ENCODE measurements around the gene CTXND1.
A peak's percentile ranks its signal among the peaks of the same experiment; 100 is the strongest.
"Not testable (repeated sequence)": the region's sequence is repeated elsewhere in the genome, so short reads cannot be mapped to it uniquely, and the experiment has no call there.

The CTXND1 gene

DNA sequence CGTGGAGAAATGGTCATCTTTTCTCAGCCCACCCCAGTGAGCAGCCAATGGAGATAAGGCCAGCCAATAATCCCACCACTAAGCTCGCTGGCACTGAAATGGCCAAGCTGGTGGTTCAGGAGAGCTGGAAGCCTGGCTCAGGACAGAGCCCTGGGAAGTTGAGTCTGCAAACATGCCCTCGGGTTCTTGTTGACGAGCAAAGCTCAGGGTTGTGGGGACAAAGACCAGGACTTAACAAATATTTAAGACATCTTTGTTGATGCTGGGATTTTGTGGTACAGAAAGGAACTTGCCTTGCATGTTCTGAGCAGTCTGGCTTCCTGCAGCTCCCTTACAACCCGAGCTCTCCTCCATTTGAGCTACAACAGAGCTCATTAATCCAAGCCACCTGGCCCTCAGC lies 94.8 kb downstream of the CTXND1 start:
- TF ChIP-seq, protein P1, sequence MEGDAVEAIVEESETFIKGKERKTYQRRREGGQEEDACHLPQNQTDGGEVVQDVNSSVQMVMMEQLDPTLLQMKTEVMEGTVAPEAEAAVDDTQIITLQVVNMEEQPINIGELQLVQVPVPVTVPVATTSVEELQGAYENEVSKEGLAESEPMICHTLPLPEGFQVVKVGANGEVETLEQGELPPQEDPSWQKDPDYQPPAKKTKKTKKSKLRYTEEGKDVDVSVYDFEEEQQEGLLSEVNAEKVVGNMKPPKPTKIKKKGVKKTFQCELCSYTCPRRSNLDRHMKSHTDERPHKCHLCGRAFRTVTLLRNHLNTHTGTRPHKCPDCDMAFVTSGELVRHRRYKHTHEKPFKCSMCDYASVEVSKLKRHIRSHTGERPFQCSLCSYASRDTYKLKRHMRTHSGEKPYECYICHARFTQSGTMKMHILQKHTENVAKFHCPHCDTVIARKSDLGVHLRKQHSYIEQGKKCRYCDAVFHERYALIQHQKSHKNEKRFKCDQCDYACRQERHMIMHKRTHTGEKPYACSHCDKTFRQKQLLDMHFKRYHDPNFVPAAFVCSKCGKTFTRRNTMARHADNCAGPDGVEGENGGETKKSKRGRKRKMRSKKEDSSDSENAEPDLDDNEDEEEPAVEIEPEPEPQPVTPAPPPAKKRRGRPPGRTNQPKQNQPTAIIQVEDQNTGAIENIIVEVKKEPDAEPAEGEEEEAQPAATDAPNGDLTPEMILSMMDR (IDR thresholded peaks at IDR 0.05; ENCODE audit: control insufficient read depth, extremely low read depth, insufficient read depth) = no peak
- no peak for DNase-seq (ENCODE audit: low read depth)
- no peak overlapping the region for H3K4me3 ChIP-seq (ENCODE audit: low read depth, low read length)

DNA sequence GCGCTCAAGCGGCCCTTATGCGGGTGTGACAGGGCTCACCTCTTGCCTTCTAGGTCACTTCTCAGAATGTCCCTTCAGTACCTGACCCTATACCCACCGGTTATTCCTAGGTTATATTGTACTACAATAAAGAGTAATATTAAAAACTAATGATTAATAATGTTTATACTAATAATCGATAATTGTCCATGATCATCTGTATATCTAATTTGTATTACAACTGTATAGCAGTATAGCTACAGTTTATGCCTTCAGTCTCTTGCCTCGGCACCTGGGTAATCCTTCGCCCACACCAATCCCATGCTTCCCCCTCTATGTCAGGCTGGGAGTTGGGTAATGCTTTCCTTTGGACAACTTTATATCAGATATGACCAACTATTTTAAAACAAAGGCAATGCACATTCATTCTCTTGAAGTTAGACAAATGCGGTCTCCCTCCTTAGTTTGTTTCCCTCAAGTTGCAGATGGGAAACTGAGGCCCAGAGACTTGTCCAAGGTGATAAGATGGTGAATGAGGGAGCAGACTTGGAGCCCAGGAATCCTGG lies 95.8 kb downstream of the CTXND1 start:
- H3K4me3 ChIP-seq (ENCODE audit: low read depth, low read length) = no peak overlapping the region
- TF ChIP-seq, protein P1 (IDR thresholded peaks at IDR 0.05; ENCODE audit: control insufficient read depth, extremely low read depth, insufficient read depth) = no peak
- no peak for DNase-seq (ENCODE audit: low read depth)

DNA sequence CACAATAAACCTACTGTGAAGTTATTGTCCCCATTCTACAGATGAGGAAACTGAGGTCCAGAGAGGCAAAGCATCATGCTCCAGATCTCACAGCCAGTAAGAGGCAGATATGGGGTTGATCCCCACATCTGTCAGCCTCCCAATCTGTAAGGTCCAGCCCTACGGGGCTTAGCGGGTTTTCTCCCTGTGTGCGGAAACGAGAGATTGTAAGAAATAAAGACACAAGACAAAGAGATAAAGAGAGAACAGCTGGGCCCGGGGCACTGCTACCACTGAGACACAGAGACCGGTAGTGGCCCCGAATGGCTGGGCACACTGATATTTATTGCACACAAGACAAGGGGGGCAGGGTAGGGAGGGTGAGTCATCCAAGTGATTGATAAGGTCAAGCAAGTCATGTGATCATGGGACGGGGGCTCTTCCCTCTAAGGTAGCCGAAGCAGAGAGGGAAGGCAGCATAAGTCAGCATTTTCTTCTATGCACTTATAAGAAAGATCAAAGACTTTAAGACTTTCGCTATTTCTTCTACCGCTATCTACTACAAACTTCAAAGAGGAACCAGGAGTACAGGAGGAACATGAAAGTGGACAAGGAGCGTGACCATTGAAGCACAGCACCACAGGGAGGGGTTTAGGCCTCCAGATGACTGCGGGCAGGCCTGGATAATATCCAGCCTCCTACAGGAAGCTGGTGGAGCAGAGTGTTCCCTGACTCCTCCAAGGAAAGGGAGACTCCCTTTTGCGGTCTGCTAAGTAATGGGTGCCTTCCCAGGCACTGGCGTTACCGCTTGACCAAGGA lies 96.4 kb downstream of the CTXND1 start:
- not testable (repeated sequence) for H3K4me3 ChIP-seq (ENCODE audit: low read depth, low read length); DNase-seq (ENCODE audit: low read depth)

DNA sequence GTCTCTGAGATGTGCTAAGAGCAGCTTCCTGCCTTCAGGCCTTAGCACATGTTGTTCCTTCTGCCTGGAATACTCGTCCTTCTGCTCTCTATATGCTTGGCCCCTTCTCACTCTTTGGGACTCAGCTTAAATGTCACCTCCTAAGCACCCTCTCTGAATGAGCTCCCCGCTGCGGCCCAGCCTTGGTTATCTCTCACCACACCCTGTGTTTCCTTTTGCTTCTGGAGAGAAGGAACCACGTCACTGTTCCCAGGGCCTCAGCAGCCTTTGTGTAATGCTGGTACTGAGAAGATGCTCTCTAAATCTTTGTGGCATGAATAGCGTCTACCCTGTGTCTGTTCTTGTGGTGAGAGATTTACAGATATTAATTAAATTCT lies 97.0 kb downstream of the CTXND1 start:
- no peak for DNase-seq (ENCODE audit: low read depth)
- TF ChIP-seq, protein P1 (IDR thresholded peaks at IDR 0.05; ENCODE audit: control insufficient read depth, extremely low read depth, insufficient read depth) = no peak
- H3K4me3 ChIP-seq (ENCODE audit: low read depth, low read length) = no peak overlapping the region

DNA sequence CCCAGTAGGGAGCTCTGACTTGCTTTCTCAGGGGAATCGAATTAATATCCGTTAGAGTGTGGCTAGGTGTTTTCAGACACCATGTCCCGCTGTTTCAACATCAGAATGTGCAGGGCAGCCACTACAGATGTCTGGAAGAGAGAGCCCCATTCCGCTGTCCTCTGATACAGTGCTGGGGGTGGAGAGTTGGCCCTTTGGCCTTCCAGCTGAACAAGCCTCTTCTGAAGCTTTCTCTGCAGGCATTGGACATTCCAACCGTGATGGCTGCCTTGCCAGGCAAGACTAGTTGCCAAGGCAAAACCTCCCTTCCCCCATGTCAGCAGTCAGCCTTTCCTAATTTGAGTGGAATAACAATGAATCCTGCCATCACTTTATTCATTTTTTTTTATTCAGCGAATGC lies 97.7 kb downstream of the CTXND1 start:
- no peak for DNase-seq (ENCODE audit: low read depth)
- no peak overlapping the region for H3K4me3 ChIP-seq (ENCODE audit: low read depth, low read length)
- TF ChIP-seq, protein P1 (IDR thresholded peaks at IDR 0.05; ENCODE audit: control insufficient read depth, extremely low read depth, insufficient read depth) = no peak

DNA sequence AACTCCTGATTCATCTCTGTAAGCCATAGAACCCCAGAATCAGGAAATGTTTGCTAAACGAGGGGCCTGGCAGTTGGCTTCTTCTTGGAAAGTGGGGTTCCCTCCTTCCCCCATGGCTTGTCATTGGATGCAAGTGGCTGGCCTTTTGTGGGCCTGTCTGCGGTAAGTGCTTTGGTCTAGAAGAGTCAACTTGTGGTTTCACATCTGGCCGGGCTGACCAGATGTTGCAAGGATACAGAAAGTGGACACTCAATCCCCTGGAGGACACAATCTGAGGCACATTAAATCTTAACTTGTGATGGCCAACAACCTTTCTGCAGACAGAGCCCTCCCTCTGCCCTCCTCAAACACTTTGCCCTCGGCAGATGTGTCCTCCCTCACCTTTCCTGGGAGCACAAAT lies 98.1 kb downstream of the CTXND1 start:
- peak overlapping the region; percentile 63 for H3K4me3 ChIP-seq (ENCODE audit: low read depth, low read length)
- TF ChIP-seq, protein P1 (IDR thresholded peaks at IDR 0.05; ENCODE audit: control insufficient read depth, extremely low read depth, insufficient read depth) = no peak
- DNase-seq (ENCODE audit: low read depth) = no peak

DNA sequence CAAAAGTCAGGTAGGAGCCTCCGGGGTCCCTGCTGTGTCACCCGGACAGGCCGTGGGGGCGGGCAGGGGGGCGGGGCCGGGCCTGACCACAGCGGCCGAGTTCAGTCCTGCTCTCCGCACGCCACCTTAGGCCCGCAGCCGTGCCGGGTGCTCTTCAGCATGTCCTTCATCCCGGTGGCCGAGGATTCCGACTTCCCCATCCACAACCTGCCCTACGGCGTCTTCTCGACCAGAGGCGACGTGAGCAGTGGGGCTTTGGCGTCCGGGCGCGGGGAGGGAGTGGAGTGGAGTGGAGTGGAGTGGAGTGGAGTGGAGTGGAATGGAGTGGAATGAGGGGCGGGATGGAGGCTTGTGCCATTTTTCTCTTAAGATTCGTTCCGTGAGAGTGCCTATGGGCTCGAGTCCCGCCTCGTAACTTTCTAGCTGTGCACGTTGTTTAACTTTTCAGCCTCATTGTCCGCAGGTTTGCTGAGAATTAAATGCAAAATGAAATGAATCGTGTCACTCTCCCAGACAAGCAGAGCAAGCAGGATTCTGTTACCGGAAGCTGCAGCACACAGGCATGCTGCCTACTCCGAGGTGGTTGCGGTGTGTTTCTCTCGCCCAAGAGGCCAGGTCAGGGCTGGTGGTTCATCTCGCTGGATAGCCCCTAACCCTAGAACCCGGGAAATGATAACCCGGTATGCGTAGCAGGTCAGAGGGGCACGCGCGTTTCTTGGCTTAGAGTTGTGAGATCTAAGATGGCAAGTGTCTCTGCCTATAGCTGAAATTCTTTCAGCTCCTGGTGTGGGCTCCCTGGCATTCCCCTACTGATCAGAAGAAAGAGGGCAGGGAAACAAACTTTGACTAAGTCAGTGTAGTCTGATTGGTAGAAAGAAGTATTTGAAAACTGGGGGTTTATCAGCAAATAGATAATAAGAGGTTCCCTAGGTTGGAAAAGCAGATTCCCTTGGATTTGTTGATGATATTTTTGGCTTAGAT lies 98.8 kb downstream of the CTXND1 start, which contains the start of gene FAH:
FAH (plus strand) TSS at position 104 of the 981 bp plus-strand sequence; CDS start at position 160, 56 bp downstream.
- TF ChIP-seq, protein P1 (IDR thresholded peaks at IDR 0.05; ENCODE audit: control insufficient read depth, extremely low read depth, insufficient read depth) = no peak

More for the DNA sequence above, 98.8 kb downstream of the CTXND1 start, which contains the start of gene FAH:
- peak within 1 kb of the TSS; percentile 63 for H3K4me3 ChIP-seq (ENCODE audit: low read depth, low read length)
- DNase-seq (ENCODE audit: low read depth) = no peak

Data from LNCaP clone FGC (cell line).